K562 (cell line): ENCODE measurements around the gene CPEB1. TPM values are rescaled to one million over a fixed set of nuclear protein-coding genes. Genes with fewer than 3 reads are reported as not detected.

Experiments
- ATAC-seq: fragments of 200-7000 bp; cut with Tn5 transposase; 3 replicates; pipeline ENCODE4 v1.9.1; 2020; ENCODE audit warnings: moderate library complexity
- BruUV-seq: library from RNA; stranded (reverse); fragments of 400-500 nt; replicated peaks from 2 replicates; lab custom pipeline; 2021; lab: Mats Ljungman, UMichigan
- CTCF ChIA-PET: fragments of 300-600 bp; formaldehyde crosslinking; extraction: SDS; loops from one replicate; lab custom pipeline; 2021; ENCODE audit warnings: low intra/inter-chr PET ratio; lab: Yijun Ruan, JAX
- POLR2A ChIA-PET: fragments of 300-600, 350-650 bp; sonication (Branson Sonifier 250); formaldehyde crosslinking; extraction: SDS; loops from one replicate; lab custom pipeline; 2021; ENCODE audit warnings: antibody characterized with exemption, inconsistent platforms; lab: Yijun Ruan, JAX
- DNase-seq, 4 experiments: peaks; one replicate each; pipeline versions ENCODE4 v3.0.0 to v3.0.0-alpha.2; 2011 to 2018; ENCODE audit warnings: low spot score in 3 of 4, mixed read lengths in 3 of 4; ENCODE audit errors: extremely low read depth in 1 of 4
- FAIRE-seq: peaks from 2 replicates; lab custom pipeline; 2011; peaks lifted over from hg19 to GRCh38; lab: Jason Lieb, UNC
- H2AFZ ChIP-seq: 2 replicates; pipeline ENCODE4 v1.6.0; 2011; ENCODE audit warnings: low read depth, low read length, control low read depth, inconsistent platforms
- H3K27ac ChIP-seq: fragments of 200-600 bp; 3 replicates; pipeline ENCODE4 v1.8.0; 2011; ENCODE audit warnings: low read depth, mild to moderate bottlenecking, control low read depth, inconsistent platforms, low read length, moderate library complexity, mixed read lengths; ENCODE audit errors: extremely low read depth
- H3K27me3 ChIP-seq, 2 experiments: fragments of 300-600 bp in 1 of 2; 2 replicates in 1 of 2; 3 replicates in 1 of 2; pipeline versions ENCODE4 v1.6.0 to v1.8.0; 2011; ENCODE audit warnings: inconsistent platforms in 2 of 2, low read length in 2 of 2, mild to moderate bottlenecking in 1 of 2, mixed read lengths in 1 of 2, moderate library complexity in 1 of 2; ENCODE audit not compliant: control insufficient read depth in 2 of 2, insufficient read depth in 2 of 2
- H3K36me3 ChIP-seq: fragments of 300-600 bp; 3 replicates; pipeline ENCODE4 v1.8.0; 2011; ENCODE audit warnings: mild to moderate bottlenecking, low read length, inconsistent platforms; ENCODE audit not compliant: control insufficient read depth, insufficient read depth
- H3K4me1 ChIP-seq, 2 experiments: fragments of 200-600 bp in 1 of 2; replicated peaks in 1 of 2; 2 replicates in 1 of 2; 3 replicates in 1 of 2; pipeline versions ENCODE4 v1.5.1 to v1.8.0; 2011; ENCODE audit warnings: inconsistent platforms in 2 of 2, low read length in 2 of 2, mild to moderate bottlenecking in 1 of 2, mixed read lengths in 1 of 2, moderate library complexity in 1 of 2; ENCODE audit not compliant: control insufficient read depth in 2 of 2, insufficient read depth in 2 of 2
- H3K4me2 ChIP-seq: 2 replicates; pipeline ENCODE4 v1.6.1; 2011; ENCODE audit warnings: low read length, control low read depth, inconsistent platforms, mixed read lengths; ENCODE audit not compliant: insufficient read depth
- H3K4me3 ChIP-seq: fragments of 200-600 bp; sonication (generic), shearing (Covaris generic); 2 replicates; pipeline ENCODE4 v1.5.1; 2016; ENCODE audit warnings: control low read depth, inconsistent platforms
- H3K79me2 ChIP-seq: fragments of 200-600 bp; 3 replicates; pipeline ENCODE4 v1.8.0; 2011; ENCODE audit warnings: low read length, inconsistent platforms; ENCODE audit not compliant: control insufficient read depth, insufficient read depth
- H3K9ac ChIP-seq, 2 experiments: 2 replicates each; pipeline versions ENCODE4 v1.6.0 to v1.6.1; 2011; ENCODE audit warnings: low read depth in 2 of 2, low read length in 2 of 2, control low read depth in 1 of 2, inconsistent platforms in 1 of 2, mild to moderate bottlenecking in 1 of 2, mixed read lengths in 1 of 2; ENCODE audit not compliant: insufficient read depth in 1 of 2
- H3K9me1 ChIP-seq: one replicate; pipeline ENCODE4 v1.6.0; 2011; ENCODE audit warnings: inconsistent platforms, mild to moderate bottlenecking, low read length, moderate library complexity; ENCODE audit not compliant: control insufficient read depth, insufficient read depth
- H3K9me3 ChIP-seq: replicated peaks from 2 replicates; pipeline ENCODE4 v1.5.1; 2011; ENCODE audit warnings: low read depth, low read length, inconsistent platforms; ENCODE audit not compliant: control insufficient read depth, insufficient read depth
- H4K20me1 ChIP-seq: replicated peaks from 2 replicates; pipeline ENCODE4 v1.6.1; 2011; ENCODE audit warnings: low read length, inconsistent platforms, mixed read lengths; ENCODE audit not compliant: control insufficient read depth, insufficient read depth
- CHD1 ChIP-seq: fragments of 200-600 bp; sonication (generic); IDR thresholded peaks from one replicate; pipeline ENCODE4 v1.6.1; 2012; ENCODE audit warnings: mild to moderate bottlenecking, moderate library complexity, low read length, inconsistent platforms
- CREBBP ChIP-seq: IDR thresholded peaks from one replicate; pipeline ENCODE4 v1.6.1; 2012; ENCODE audit warnings: low read depth, mild to moderate bottlenecking, control low read depth, inconsistent platforms, low read length
- DNMT1 ChIP-seq: fragments of 450-650 bp; IDR thresholded peaks from 2 replicates; pipeline ENCODE4 v1.6.1; 2016; ENCODE audit warnings: antibody characterized with exemption, mild to moderate bottlenecking
- DPF2 ChIP-seq: fragments of 450-650 bp; IDR thresholded peaks from 2 replicates; pipeline ENCODE4 v1.6.1; 2016
- FUS ChIP-seq: fragments of 200-400 bp; formaldehyde crosslinking; optimal IDR thresholded peaks from 2 replicates; pipeline ENCODE3; 2017; ENCODE audit warnings: low read depth, low read length
- GTF2A2 ChIP-seq: IDR thresholded peaks from 2 replicates; pipeline ENCODE4 v1.6.1; 2016; ENCODE audit warnings: mild to moderate bottlenecking, missing genetic modification characterization, missing compliant biosample characterization
- HDAC8 ChIP-seq: fragments of 450-650 bp; IDR thresholded peaks from 2 replicates; pipeline ENCODE4 v1.6.1; 2016; ENCODE audit warnings: mild to moderate bottlenecking, missing genetic modification characterization, moderate library complexity, missing compliant biosample characterization
- HMG20B ChIP-seq: fragments of 250-450 bp; sonication (Bioruptor Pico); IDR thresholded peaks from 2 replicates; pipeline ENCODE4 v1.5.0; 2021; ENCODE audit warnings: mild to moderate bottlenecking
- LARP7 ChIP-seq: fragments of 450-650 bp; IDR thresholded peaks from 2 replicates; pipeline ENCODE4 v1.6.1; 2016
- MBD2 ChIP-seq: sonication (generic); IDR thresholded peaks from 2 replicates; pipeline ENCODE4 v1.6.1; 2016; ENCODE audit warnings: low read depth, borderline replicate concordance
- POLR2G ChIP-seq: fragments of 200-400 bp; formaldehyde crosslinking; IDR thresholded peaks from 2 replicates; pipeline ENCODE4 v1.6.1; 2017; ENCODE audit warnings: low read depth, mild to moderate bottlenecking, antibody characterized with exemption, low read length, moderate library complexity
- PURB ChIP-seq: sonication (generic); formaldehyde crosslinking; IDR thresholded peaks from 2 replicates; pipeline ENCODE4 v1.9.0; 2021; ENCODE audit warnings: low read depth, mild to moderate bottlenecking, missing genetic modification reagents
- RFX1 ChIP-seq: fragments of 450-650 bp; IDR thresholded peaks from 2 replicates; pipeline ENCODE4 v1.6.1; 2016; ENCODE audit warnings: mild to moderate bottlenecking, moderate library complexity
- THRAP3 ChIP-seq: fragments of 450-650 bp; IDR thresholded peaks from 2 replicates; pipeline ENCODE4 v1.6.1; 2016; ENCODE audit warnings: mild to moderate bottlenecking, inconsistent platforms, borderline replicate concordance
- ZBTB1 ChIP-seq: sonication (generic); formaldehyde crosslinking; IDR thresholded peaks from 2 replicates; pipeline ENCODE4 v1.8.1; 2023; ENCODE audit warnings: missing genetic modification reagents, low read depth, mild to moderate bottlenecking, borderline replicate concordance
- ZNF347 ChIP-seq: fragments of 450-650 bp; formaldehyde crosslinking; IDR thresholded peaks from 2 replicates; pipeline ENCODE4 v1.4.0; 2020; ENCODE audit warnings: low read depth, mild to moderate bottlenecking, moderate library complexity
- ZNF445 ChIP-seq: fragments of 250-450 bp; sonication (Bioruptor Pico); IDR thresholded peaks from 2 replicates; pipeline ENCODE4 v1.4.0; 2020; ENCODE audit warnings: low read depth, mild to moderate bottlenecking, moderate library complexity
- ZNF79 ChIP-seq: fragments of 250-450 bp; sonication (Bioruptor Pico); IDR thresholded peaks from 2 replicates; pipeline ENCODE4 v1.4.0; 2020; ENCODE audit warnings: low read depth, mild to moderate bottlenecking, moderate library complexity
- WGBS: fragments of 100-300 bp; shearing (Covaris generic); methylation state at CpG from one replicate; pipeline ENCODE4 v1.1.6; 2016; ENCODE audit warnings: low coverage, mixed read lengths; ENCODE audit not compliant: insufficient coverage; ENCODE audit errors: missing lambda C conversion rate; 5-methylcytosine and 5-hydroxymethylcytosine counted together
- in situ Hi-C: fragments of 300-500 bp; cut with MboI; formaldehyde crosslinking; loops from 4 replicates; pipeline ENCODE4 v1.15.0; 2018; ENCODE audit warnings: inconsistent platforms, mixed read lengths
- intact Hi-C: fragments of 100-400 bp; cut with micrococcal nuclease; formaldehyde crosslinking; loops from 2 replicates; pipeline ENCODE4 v1.14.2; 2022
- polyA plus RNA-seq, 8 experiments: library from polyadenylated mRNA; depleted of rRNA in 4 of 8; stranded (reverse) in 5 of 8; unstranded in 3 of 8; fragments of >200 nt; fragmentation: Nextera tagmentation in 2 of 8; fragmentation: Illumina TruSeq in 1 of 8; extraction: Ambion mirVana in 2 of 8; extraction: Trizol in 1 of 8; gene quantifications; 2 replicates each; pipeline versions ENCODE4 v1.2.1 to v1.2.3, GENCODE V29; 2011 to 2014; ENCODE audit warnings: inconsistent platforms in 1 of 8, missing spikeins in 1 of 8
- total RNA-seq, 7 experiments: library from RNA; depleted of rRNA in 6 of 7; stranded (reverse); fragments of >200 nt in 6 of 7; fragmentation: Illumina TruSeq in 2 of 7; extraction: Trizol in 2 of 7; gene quantifications; 2 replicates each; pipeline versions ENCODE4 v1.2.1 to v1.2.3, GENCODE V29; 2011 to 2021; ENCODE audit warnings: low replicate concordance in 1 of 7
- TF ChIP-seq, protein P1 (sequence below): fragments of 250-450 bp; sonication (Bioruptor Pico); IDR thresholded peaks from 2 replicates; pipeline ENCODE4 v1.5.0; 2021; ENCODE audit warnings: mild to moderate bottlenecking, moderate library complexity

Gene CPEB1
- total and polyA plus RNA-seq, 9 of the 15 experiments (the other 6 are each of a cell fraction or from before 2014, with no cell fraction given) = 2.2 to 13.4 (median 9.7) TPM

DNA sequence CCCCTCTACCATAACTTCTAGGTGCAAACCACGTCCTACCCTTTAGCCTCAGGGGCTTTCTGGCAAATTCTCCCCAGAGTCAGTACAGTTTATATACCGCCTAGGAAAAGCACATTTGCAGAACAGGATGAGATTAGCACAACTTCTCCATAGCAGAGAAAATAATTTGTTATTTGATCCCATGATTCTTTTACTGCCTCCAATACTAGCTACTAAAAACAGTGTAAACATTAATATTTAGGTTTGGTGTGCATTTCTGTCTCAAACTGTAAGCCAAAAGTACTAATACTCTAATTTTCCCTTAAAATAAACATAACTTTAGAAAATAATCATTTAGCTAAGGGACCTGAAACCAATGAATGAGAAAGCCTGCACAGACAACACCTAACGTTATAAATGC, 4.5 kb downstream of the CPEB1 start:
- Histone ChIP-seq H3K9me1 (no peaks in the 10 kb centered on the region), H3K79me2 (peaks cover 89% of the 10 kb centered on the region), H3K27ac (no peak overlapping the region), H3K4me1 (peaks cover 35 to 36% of the 10 kb centered on the region in 2 experiments), H3K9me3 (no peaks in the 10 kb centered on the region), H2AFZ (no peak overlapping the region), H3K4me3 (no peak overlapping the region), H3K9ac (no peak overlapping the region), H3K27me3 (no peaks in the 10 kb centered on the region), H4K20me1 (no peaks in the 10 kb centered on the region), H3K4me2 (no peak overlapping the region), H3K36me3 (peaks cover 28% of the 10 kb centered on the region)
- intact Hi-C loops (loop anchor here (10.0 kb wide), 1 partner anchor 162 kb away; the partner anchor contains the start of genes FSD2 and WHAMM), in situ Hi-C loops (no loop called here)
- DNase-seq = no peak
- FAIRE-seq = no peak
- no TSS peak for BruUV-seq
- 51% methylated on average over 3 of the region's 3 CpGs for WGBS
- ChIA-PET POLR2A (interaction anchor here (0.5 to 2.3 kb wide), 4 partner anchors 8 to 397 kb away, joined by 3 to 12 read pairs (median 4); no protein-coding TSS in a partner anchor), CTCF (no interaction called here)
- ATAC-seq = no peak
- TF ChIP-seq HMG20B (CRISPR knock-in tag) (no peak), HDAC8 (tag) (no peak), GTF2A2 (tag) (no peak), LARP7 (no peak), FUS (no peak), ZBTB1 (CRISPR knock-in tag) (no peak), CREBBP (no peak), DPF2 (no peak), RFX1 (no peak), ZNF445 (CRISPR knock-in tag) (no peak), PURB (no peak), DNMT1 (no peak), MBD2 (no peak), ZNF347 (CRISPR knock-in tag) (no peak), POLR2G (no peak), ZNF79 (CRISPR knock-in tag) (no peak), CHD1 (no peak), THRAP3 (no peak)
- TF ChIP-seq, protein P1, sequence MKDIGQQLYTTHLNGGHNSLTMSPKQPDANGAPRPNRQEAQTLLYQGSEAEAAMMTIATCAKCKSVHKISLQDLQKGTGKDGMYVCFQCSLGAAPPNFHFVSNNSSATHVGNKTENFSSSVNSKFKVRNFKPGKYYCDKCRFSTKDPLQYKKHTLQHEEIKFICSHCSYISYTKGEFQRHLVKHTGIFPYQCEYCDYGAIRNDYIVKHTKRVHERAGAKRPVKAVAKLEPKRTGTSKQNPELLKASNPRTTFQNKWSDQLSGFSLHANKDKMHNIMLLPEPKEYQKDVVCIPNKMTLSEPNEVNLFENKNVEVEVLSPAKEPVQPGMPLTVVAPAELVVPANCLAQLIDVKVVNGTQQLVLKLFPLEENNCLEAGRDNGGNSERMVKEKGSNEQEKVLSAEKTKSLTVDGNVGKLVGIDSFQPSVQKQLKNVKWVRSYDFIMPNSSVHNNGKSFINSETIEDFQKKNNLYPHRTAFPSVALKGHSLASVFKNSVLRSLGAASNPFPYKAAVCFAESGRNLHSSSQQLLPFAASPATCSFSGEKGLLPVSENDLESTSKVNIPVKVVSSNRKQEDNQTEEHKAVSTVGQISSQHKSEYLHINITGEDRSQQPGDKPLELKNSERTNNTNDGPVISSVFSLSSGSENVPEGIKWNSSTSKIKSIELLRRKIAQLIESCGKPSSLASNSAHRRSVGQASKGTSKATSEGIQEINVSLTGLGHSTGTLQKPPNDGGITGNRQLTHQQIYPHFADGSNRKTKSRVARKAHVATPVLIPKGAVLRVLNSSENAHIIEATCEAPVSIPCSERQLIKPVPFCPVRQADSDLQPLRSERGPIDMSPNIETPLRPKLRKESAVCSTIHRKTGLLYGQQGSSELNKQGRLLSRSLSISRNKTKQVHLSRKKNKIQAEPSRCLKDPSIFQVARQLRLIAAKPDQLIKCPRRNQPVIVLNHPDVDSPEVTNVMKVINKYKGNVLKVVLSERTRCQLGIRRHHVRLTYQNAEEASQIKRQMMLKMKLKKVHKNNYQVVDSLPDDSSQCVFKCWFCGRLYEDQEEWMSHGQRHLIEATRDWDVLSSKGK (CRISPR knock-in tag) = no peak
